CD4-positive, alpha-beta memory T cell (primary cell): ENCODE measurements around the gene STOML3. TPM values are rescaled to one million over a fixed set of nuclear protein-coding genes. Genes with fewer than 3 reads are reported as not detected.

Experiments
- CTCF ChIA-PET: fragments of 350-600 bp; sonication (Branson Sonifier 250); formaldehyde crosslinking; loops from one replicate; lab custom pipeline; 2021; ENCODE audit warnings: inconsistent platforms; ENCODE audit not compliant: partially characterized antibody; lab: Charles Lee
- POLR2A ChIA-PET: fragments of 350-600 bp; sonication (Branson Sonifier 250); formaldehyde crosslinking; loops from one replicate; lab custom pipeline; 2021; ENCODE audit not compliant: partially characterized antibody; lab: Charles Lee
- DNase-seq, 5 donors: peaks; one replicate each; pipeline versions ENCODE4 v3.0.0 to v3.0.0-alpha.2; 2020 to 2022; ENCODE audit warnings: mixed read lengths in 1 of 5
- H3K27ac ChIP-seq: one replicate; pipeline ENCODE4 v1.7.0; 2013; ENCODE audit warnings: low read depth, low read length
- H3K27me3 ChIP-seq: 2 replicates; pipeline ENCODE4 v1.7.0; 2013; ENCODE audit warnings: mild to moderate bottlenecking, low read length, moderate library complexity; ENCODE audit not compliant: insufficient read depth
- H3K36me3 ChIP-seq: 2 replicates; pipeline ENCODE4 v1.7.0; 2013; ENCODE audit warnings: mild to moderate bottlenecking, low read length, moderate library complexity; ENCODE audit not compliant: insufficient read depth
- H3K4me1 ChIP-seq: 2 replicates; pipeline ENCODE4 v1.7.0; 2013; ENCODE audit warnings: mild to moderate bottlenecking, low read length, moderate library complexity; ENCODE audit not compliant: insufficient read depth
- H3K4me3 ChIP-seq, 2 donors: one replicate each; pipeline ENCODE4 v1.7.0; 2013; ENCODE audit warnings: low read length in 2 of 2, mild to moderate bottlenecking in 1 of 2
- H3K9me3 ChIP-seq, 2 donors: one replicate each; pipeline ENCODE4 v1.7.0; 2013; ENCODE audit warnings: low read length in 2 of 2, control low read depth in 1 of 2; ENCODE audit not compliant: control insufficient read depth in 1 of 2
- H3K27ac Mint-ChIP-seq, 7 donors: one replicate each; pipeline ENCODE4 v1.8.0; 2020 to 2021; ENCODE audit warnings: mixed read lengths in 7 of 7, mild to moderate bottlenecking in 6 of 7, inconsistent platforms in 3 of 7, moderate library complexity in 3 of 7
- H3K27me3 Mint-ChIP-seq, 2 donors: one replicate each; pipeline ENCODE4 v1.8.0; 2020 to 2021; ENCODE audit warnings: mixed read lengths in 2 of 2
- H3K36me3 Mint-ChIP-seq, 2 donors: one replicate each; pipeline ENCODE4 v1.8.0; 2020 to 2021; ENCODE audit warnings: mixed read lengths in 2 of 2, inconsistent platforms in 1 of 2, mild to moderate bottlenecking in 1 of 2
- H3K4me1 Mint-ChIP-seq, 4 donors: one replicate each; pipeline ENCODE4 v1.8.0; 2020 to 2021; ENCODE audit warnings: mixed read lengths in 4 of 4, mild to moderate bottlenecking in 1 of 4
- H3K4me3 Mint-ChIP-seq, 8 donors: one replicate each; pipeline ENCODE4 v1.8.0; 2020 to 2021; ENCODE audit warnings: mixed read lengths in 8 of 8, mild to moderate bottlenecking in 7 of 8, moderate library complexity in 6 of 8, inconsistent platforms in 3 of 8
- H3K9me3 Mint-ChIP-seq, 8 donors: one replicate each; pipeline ENCODE4 v1.8.0; 2020 to 2021; ENCODE audit warnings: mixed read lengths in 8 of 8, mild to moderate bottlenecking in 5 of 8, inconsistent platforms in 3 of 8, moderate library complexity in 1 of 8
- intact Hi-C: fragments of 100-400 bp; cut with micrococcal nuclease; formaldehyde crosslinking; loops from one replicate; pipeline ENCODE4 v1.15.1; 2023
- polyA plus RNA-seq, 2 donors: library from polyadenylated mRNA; unstranded; fragments of 300-500 nt; fragmentation: Illumina TruSeq; gene quantifications; one replicate each; pipeline ENCODE4 v1.2.3, GENCODE V29; 2021
- total RNA-seq, 2 experiments: library from RNA; stranded (reverse); gene quantifications; one replicate each; pipeline ENCODE4 v1.2.3, GENCODE V29; 2021

STOML3 gene
- total and polyA plus RNA-seq, 4 experiments from 2014 or later = not detected

DNA sequence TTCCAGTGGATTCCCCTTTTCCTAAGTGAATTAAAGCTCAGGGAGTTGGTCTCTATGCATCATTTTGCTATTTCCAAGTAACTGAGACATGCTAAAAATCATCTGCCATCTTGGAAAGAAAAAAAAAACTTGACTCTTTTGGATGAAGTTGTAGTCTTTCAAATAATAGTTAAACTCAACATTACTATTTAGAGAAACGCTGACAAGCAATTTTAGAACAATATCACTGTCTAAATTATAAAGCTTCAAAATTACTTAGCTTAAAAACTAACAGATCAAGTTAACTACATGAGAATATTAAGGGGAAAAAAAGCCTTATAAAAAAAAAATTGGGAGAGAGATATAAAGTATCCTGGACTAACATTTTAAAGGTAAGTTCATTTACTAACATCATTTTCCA is 68.5 kb downstream of the STOML3 start:
- Histone ChIP-seq H3K27ac (no peak overlapping the region), H3K9me3 (no peaks in the 10 kb centered on the region), H3K27me3 (peaks cover 16% of the 10 kb centered on the region), H3K4me3 (no peak overlapping the region), H3K4me1 (no peaks in the 10 kb centered on the region), H3K36me3 (no peaks in the 10 kb centered on the region)
- ChIA-PET POLR2A (no interaction called here), CTCF (no interaction called here)
- intact Hi-C loops = no loop called here
- Mint-ChIP-seq H3K9me3 (peaks cover 0 to 2% (median 0%) of the 10 kb centered on the region in 8 donors), H3K27me3 (peaks cover 13 to 31% of the 10 kb centered on the region in 2 donors), H3K27ac (no peak overlapping the region), H3K4me3 (no peak overlapping the region), H3K36me3 (no peaks in the 10 kb centered on the region), H3K4me1 (no peaks in the 10 kb centered on the region)
- DNase-seq = no peak

DNA sequence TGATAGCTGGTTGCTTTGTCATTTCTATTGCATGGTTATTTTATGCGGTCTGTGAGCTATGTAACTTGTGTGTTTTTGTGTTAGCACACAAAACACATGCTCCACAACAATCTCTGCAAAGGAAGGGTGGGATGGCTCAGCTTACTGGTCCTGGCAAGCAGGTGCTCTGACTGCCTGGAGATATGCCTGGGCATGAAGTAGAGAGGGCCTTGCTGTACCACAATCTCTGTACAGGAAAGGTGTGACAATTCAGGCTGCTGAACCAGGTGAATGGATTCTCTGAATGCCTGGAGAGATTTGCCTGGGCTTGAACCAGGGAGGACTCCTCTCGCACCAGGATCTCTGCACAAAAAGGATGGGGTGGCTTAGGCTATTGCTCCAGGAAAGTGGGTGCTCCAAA is 69.5 kb downstream of the STOML3 start:
- no peaks in the 10 kb centered on the region for H3K4me1 Mint-ChIP-seq
- peaks cover 0 to 2% (median 0%) of the 10 kb centered on the region in 8 donors for H3K9me3 Mint-ChIP-seq
- no peaks in the 10 kb centered on the region for H3K4me1 ChIP-seq
- no peak overlapping the region for H3K27ac ChIP-seq
- DNase-seq = no peak
- no peak overlapping the region for H3K4me3 Mint-ChIP-seq
- ChIA-PET CTCF (interaction anchor here (1.2 kb wide), 1 partner anchor 21 kb away, joined by 3 read pairs; no protein-coding TSS in a partner anchor), POLR2A (no interaction called here)
- H3K9me3 ChIP-seq = no peaks in the 10 kb centered on the region
- H3K27me3 ChIP-seq = peaks cover 13% of the 10 kb centered on the region
- intact Hi-C loops = no loop called here
- no peak overlapping the region for H3K4me3 ChIP-seq
- H3K27ac Mint-ChIP-seq = no peak overlapping the region
- H3K36me3 ChIP-seq = no peaks in the 10 kb centered on the region
- peaks cover 11 to 31% of the 10 kb centered on the region in 2 donors for H3K27me3 Mint-ChIP-seq
- H3K36me3 Mint-ChIP-seq = no peaks in the 10 kb centered on the region

Other genes with a start within 250 kb of the STOML3 start
- gene PROSER1, start 47.3 kb upstream of the STOML3 start, total RNA-seq = 10 to 100 TPM; 48.1 to 49.5 TPM
- gene PROSER1, start 47.3 kb upstream of the STOML3 start, polyA plus RNA-seq = 10 to 100 TPM in 1 of 2 donors, 1 to 10 TPM in 1; 3.5 to 20.6 TPM
- 10 to 100 TPM; 26.5 to 27.3 TPM for gene NHLRC3, start 47.6 kb upstream of the STOML3 start, total RNA-seq
- 1 to 10 TPM; 4.6 to 6.4 TPM for gene NHLRC3, start 47.6 kb upstream of the STOML3 start, polyA plus RNA-seq